Endometrial microvascular endothelial cells (primary cell): ENCODE measurements around the gene MCC. TPM values are rescaled to one million over a fixed set of nuclear protein-coding genes. Genes with fewer than 3 reads are reported as not detected.

Experiments used
- in situ Hi-C: cut with HindIII; loops from 2 replicates; pipeline ENCODE4 v1.10.0; 2017; ENCODE audit warnings: low sequenced_read_pairs, low pct_unique_long_range_greater_than_20kb; ENCODE audit errors: inconsistent ontology term
- total RNA-seq: library from RNA; depleted of rRNA; stranded (reverse); fragments of >200 nt; gene quantifications from one replicate; pipeline ENCODE4 v1.2.3, GENCODE V29; 2015; ENCODE audit errors: inconsistent ontology term

Gene MCC
- total RNA-seq, 1 donor from 2014 or later, result 39.8 TPM

DNA sequence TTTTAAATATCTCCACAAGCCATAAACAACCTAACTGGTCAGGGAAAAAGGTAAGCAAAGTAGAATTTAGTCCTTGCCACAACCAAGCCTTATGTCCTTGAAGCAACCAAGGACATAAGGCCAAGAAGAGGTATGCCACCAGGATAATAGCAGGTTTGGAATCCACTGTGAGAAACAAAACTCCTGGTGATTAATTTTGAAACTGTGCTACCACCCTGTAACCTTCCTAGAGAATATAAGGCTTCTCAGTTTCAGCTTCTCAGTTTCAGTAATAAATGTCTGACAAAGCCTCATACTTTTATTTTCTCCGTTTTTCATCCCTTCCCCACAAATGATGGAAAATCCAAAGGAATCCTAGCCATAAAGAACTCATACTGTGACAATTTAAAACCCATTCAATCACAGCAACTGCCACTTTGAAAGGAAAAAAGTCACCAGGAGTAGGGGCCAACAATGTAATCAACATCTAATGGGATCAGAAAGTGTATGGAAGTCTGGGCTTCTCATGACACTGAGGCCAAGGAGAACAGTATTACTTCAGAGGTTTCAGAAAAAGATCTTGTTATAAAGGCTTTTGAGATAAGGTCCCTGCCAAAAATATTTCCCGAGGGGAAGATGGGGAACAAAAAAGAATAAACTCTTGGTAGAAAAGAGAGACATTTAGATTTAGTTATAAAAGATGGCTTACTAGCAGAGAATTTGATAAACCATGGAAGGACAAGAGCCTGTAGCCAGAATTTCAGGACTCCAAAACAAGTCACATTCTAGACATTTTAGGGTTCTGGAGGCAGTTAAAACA lies 242.6 kb downstream of the MCC start:
- in situ Hi-C loops, result no loop called here

DNA sequence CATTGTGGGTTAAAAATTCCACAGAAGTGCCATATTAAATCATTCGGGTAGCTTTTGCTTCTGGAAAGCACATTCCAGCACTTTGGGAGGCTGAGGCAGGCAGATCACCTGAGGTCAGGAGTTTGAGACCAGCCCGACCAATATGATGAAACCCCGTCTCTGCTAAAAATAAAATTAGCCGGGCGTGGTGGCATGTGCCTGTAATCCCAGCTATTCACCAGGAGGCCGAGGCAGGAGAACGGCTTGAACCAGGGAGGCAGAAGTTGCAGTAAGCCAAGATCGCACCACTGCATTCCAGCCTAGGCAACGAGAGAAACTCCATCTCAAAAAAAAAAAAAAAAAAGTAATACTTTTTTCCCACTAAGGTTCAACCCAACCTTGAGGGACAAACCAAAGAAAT lies 243.3 kb downstream of the MCC start:
- in situ Hi-C loops, result no loop called here

DNA sequence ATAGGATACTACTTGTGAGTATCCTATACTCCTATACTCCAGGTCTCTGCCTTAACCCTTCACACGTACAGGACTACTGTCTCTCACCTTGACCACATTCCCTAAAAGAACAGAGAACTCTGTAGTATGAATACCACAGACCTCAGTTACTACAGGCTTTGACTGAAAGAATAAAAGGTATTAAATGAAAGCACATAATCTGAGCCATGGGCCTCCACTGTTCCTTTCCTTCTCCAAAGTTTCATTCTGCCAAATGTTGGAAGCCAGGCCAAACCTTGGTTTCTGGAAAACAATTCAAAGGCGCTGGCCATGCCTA lies 244.9 kb downstream of the MCC start:
- in situ Hi-C loops, result no loop called here

DNA sequence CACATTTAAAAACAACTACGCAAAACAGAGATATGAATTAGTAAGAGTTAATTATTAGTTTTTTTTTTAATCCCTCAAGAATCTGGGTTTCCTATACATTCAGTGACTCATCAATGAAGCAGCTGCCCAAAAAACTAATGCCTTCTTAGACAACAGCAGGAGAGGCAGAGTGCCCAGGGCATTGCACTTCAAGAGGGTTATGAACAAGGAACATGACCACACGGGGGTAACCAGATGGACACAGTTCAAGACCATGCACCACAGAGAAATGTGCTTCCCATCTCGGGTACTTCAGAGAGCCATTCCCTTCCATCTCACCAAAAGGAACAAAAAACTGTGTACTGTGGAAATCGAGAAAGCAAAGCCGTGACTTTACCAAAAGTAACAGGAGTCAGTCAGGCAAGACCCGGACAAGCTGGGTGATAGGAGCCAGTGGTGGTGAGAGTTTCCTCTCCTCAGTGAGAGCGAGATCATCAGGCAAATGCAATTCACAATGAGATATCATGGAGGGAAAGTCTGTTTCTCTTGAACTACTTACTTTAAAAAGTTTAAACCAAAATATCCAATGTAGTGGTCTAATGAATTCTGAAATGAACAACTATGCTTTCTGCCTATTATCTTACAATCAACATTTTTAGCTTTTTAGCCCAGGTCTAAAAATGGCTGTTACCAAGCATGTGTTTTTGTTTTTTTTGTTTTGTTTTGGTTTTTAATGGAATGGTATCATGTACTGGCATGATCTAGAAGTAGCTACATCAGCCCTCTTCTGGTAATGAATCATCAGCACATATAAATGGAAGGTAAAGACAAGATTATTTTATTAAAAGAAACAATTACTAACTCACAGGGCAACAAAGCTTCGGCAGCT lies 245.5 kb downstream of the MCC start:
- in situ Hi-C loops, result no loop called here

DNA sequence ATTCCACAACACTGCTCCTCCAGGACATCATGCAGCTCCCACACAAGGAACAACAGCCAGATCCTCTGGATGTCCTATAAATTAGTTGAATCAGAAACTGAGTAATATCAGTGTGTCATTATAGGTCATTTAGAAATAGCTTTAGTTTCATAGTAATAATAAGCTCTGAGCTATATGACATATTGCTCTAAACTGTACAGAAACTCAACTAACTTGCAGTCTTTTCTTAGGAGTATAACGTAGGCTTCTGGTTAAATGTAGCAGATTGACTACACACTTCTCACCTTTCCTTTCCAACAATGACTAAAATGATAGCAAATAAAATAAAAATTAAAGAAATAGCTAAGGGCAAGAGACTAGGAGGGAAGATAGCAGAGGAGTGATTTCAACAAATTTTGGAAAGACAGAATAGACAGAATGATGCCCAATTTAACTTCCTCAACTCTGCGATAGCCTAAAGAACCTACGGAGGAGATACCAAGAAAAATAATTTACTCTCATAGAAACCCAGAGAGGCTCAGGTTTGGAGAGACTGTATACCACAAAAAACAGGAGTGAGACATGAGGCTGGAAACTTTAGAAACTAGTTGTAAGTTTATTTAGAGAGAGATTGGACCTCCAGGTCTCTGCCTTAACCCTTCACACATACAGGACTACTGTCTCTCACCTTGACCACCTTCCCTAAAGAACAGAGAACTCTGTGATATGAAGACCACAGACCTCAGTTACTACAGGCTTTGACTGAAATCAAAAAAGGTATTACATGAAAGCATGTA lies 247.1 kb downstream of the MCC start:
- in situ Hi-C loops, result no loop called here

DNA sequence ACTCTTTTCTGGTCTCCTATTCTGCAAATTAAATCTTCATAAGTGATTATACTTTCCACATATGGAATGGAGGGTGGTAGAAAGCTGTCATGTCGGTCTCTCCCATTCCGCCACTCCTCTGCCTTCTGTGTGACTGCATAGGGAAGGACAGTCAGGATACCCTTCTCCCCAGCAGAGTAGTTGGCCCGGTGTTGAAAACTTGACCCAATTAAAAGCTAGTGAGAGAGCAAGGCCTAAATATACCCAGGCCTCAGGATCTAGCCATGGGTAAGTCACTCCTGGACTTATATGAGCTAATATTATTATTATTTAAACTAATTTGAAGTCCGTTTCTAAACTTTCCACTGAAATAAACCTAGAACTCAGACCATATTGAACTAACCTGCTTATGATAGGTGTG lies 248.2 kb downstream of the MCC start:
- in situ Hi-C loops, result no loop called here

DNA sequence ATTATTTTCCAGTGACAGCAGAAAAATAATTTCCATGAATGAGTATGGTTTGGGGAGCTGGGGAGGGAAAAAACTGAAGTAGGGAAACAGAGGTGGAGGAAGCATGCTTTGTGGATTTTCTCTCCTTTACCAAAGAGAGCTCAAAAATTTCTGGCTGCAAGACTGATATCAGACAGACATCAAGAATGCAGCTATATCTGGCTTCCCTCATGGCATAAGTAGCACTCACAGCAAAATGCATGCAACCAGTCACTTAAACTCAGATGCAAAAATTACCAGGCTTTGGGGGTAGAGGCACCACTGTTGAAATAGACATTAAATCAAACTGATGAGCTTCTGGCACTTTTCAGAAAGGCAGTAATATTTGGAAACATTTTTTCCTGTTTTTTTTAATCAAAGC lies 250.4 kb downstream of the MCC start:
- in situ Hi-C loops, result no loop called here

DNA sequence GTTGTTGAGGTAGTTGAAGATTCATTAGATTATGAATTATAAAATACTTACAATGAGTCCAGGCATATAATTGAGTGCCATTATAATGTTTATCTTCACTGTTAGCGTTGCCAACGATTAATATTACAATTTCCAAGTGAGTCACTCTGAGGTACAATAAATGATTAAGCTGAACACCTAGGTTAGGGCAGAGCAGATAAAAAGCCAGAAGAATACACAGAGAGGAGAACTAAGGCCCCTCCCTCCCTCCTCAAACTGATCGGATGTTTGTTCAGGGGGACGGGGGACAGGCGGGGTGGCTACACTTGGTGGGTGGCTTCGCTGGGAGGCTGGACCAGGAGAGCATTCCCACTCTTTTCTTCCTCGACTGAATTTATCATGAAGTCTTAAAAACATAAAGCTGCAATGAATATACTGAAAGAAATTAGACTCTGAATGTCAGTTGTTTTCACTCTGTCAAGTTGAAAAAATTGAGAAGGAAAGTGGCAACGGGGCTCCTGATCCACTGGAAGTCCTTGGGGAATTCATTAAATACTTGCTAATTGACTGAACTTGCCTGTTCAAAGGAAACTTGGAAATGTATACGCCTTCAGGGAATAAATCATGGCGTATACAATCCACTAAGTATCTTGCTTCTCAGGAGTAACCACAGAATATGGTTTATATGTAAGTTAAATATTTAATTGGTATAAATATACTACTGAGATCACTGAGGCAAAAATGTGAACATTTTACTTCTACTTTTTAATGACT lies 251.5 kb downstream of the MCC start:
- in situ Hi-C loops, result no loop called here

DNA sequence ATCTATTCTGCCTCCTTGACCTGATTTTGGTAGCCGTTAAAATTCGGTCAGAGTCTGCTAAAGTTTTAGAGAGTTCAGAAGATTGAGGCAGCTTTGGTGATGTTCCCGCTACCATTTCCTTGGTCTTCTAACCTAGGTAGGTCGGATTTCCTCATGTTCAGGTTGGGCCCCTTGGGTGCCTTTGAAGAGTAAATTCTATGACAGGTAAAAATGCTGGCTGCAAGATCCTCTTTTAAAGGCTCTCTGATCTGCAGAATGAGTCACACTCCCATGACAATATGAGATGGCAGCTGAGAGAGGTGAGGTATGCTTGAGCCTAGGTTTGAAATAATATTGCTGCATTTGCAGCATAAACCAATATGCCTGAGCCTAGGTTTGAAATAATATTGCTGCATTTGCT lies 252.4 kb downstream of the MCC start:
- in situ Hi-C loops, result no loop called here

DNA sequence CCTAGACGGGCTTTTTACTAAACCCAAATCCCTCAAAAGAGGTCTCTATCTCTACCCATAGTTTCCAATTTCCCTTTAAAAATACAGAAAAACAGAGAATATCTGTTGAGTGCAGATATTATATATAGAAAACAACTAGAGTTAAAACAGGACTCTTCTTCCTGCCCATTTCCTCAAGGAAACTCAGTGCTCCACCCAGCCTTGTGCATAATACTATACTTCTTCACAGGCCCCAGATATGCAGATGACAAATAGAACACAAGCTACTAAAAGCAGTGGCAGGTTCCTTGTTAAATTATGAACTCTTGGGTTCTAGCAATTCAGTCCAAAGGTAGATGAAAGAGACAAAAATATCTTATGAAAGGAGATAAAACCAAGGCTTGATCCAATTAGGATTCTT lies 253.7 kb downstream of the MCC start:
- in situ Hi-C loops, result no loop called here

DNA sequence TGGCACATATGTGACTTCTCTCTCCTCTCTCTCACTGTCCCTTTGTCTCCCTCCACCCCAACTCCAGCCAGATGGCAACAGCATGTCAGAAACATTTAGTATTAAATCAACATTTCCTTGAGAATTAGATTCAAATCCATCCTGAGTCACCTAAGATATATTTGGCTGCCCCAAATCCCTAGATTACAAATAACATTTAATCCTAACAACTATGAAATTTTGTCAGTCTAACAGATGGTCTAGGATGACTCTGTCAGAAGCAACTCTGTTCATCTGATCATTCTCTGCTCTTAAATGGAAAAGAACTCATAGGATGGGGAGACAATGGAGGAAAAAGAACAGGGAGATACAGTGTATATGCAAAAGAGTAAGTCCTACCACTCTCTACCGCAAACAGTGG lies 254.6 kb downstream of the MCC start:
- in situ Hi-C loops, result no loop called here

DNA sequence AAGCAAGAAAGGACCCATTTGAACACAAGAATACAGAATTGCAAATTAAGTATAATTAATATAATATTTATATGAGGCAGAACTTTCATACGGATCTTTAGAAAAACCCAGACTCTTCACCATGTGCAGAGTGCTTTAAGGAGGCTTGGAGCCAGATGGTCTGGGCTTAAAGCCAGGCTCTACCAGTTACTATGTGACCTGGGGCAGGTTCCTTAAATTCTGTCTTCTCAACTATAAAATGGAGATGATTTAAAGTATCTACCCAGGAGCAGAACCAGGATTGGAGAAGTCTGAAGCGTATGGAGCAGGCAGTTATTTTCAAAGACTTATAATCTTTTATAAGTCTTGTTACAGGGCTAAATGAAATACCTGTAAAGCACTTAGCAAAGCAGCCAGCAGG lies 255.6 kb downstream of the MCC start:
- in situ Hi-C loops, result no loop called here

DNA sequence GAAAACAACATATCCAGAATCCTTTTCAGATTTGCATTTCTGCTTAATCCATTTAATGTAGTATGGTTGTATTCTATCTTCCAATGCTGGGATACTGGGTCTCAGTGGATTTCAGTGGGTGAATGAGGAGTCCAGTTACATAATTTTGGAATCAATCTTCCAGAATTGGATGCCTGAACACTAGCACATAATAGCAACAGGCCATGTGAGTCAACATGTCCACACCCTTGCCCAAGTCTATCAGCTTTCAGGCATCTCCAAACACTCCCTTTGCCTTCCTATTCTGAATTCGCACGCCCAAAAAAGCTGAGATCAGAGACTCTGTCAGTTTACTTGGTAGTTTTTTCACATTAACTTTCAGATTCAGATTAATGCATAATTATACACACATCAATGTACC lies 256.0 kb downstream of the MCC start:
- in situ Hi-C loops, result no loop called here

DNA sequence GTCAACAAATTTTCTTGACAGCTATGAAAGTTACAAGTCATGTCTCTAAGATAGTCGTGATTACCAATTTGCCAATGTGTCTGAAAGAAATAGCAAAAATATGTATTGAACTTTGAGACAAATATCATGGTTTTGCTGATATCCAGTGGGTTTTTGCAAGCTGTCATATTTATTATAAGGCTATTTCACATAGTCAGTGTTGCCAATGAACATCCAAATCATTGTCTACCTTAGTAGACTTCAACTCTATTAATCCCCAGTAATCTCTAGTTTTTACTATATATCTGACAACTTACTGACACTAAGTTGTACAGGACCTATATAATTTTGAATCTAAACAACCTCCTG lies 256.6 kb downstream of the MCC start:
- in situ Hi-C loops, result no loop called here

DNA sequence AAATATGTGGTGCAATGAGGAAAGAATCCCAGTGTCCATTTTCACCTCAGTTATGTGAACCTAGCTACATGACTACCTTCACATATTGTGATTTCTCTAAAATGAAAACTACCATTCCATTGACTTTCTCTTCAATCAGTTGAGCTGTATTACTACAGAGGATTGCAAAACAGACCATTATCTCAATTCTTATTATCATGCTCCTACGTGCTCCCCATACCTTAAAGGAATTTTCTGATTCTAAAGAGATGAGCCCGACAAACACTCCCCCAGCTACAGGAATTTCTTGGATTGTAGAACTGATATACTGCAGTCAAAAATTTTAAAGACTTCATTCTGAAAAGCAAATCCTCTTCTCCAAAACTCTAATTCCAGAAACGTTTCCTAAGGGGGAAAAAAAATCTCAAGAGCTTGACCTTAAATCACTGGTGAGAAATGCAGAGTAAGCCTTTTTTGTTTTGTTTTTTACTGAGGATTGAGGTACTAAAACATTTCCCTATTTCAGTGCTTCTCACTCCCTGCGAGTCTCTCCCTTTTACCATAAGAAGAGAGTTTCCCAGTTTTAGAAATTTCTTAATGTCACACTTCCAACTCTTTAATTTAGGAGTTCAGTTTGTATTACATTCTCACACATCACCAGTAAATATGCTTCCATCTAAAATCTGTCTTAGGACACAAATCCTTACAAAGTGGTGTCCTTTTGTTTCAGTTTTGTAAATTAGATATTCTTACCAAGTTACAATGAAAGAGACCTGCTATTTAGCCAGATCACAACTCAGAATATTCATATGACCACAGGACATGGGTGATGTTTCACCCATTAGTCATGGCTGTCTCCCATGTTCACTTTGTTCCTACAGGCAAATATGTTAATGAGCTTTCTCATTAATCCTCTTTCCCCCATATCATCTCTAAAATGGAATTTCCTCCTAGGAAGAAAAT lies 257.3 kb downstream of the MCC start:
- in situ Hi-C loops, result no loop called here

DNA sequence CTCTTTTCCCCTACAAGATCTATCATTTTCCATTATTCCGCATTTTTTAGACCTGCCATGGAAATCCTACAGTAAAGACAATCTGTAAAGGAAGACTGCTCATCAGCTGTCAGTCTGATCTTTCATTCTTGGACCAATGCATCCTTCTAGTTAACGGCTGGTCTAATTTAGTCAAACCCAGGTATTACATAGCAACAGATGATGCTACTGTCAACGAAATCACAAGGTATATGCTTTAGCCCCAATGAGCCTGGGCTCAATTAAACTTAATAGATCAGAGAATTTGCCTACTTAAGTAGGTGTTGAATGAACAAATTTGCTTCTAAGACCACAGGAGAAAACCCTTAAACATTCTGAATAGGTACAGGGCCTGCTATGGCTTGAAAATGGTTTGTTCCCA lies 260.5 kb downstream of the MCC start:
- in situ Hi-C loops, result no loop called here

DNA sequence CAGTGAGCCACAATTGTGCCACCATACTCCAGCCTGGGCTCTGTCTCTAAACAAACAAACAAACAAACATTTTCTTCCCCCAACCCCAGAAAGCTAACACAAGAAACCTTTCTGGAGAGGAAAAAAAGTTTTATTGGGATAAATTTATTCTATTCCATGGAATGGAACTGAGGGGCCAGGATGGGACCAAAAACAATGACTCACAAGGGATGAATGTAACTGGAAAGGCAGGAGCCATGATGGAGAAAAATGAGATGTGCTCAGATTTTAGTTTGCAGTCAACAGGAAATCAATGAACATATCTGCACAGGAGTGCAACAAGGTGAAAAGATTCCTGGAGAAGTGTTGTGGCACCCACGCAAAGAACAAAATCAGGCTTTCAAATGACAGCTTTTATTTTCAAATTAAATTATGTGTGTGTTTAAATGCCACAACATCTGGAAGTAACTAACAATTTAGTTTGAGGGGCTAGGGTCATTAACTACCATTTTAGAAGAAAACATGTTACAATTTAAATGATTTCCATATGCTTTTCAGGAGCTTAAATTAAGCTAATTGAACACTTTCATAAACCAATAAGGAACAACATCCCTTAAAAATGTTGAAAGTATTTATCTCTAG lies 262.0 kb downstream of the MCC start:
- in situ Hi-C loops, result no loop called here

DNA sequence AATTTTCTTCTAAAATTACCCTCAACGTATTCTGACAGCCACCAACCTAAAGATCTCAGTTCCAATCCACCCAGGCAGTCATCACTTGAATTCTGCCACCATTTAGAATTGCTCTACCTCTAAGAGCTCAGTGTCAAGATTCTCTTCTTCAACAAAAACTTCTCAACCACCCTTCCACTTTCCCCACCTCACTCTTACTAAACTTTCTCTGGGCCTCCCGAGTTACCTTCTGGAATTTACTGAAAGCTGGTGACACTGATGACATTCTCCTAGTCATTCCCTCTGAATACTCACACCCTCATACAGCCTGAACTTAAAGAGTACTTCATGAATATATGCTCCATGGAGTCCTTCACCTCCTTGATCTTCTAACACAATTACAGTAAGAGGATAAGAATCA lies 263.0 kb downstream of the MCC start:
- in situ Hi-C loops, result no loop called here
